SU-DHL-6 (cell line): ENCODE measurements around the gene ZDHHC7.

Experiments used
- CTCF ChIP-seq: fragments of 200-600 bp; sonication (generic); IDR thresholded peaks from one replicate; pipeline ENCODE4 v1.5.1; 2017; ENCODE audit warnings: antibody characterized with exemption, mild to moderate bottlenecking, low read length, moderate library complexity; ENCODE audit not compliant: insufficient read depth, poor library complexity, severe bottlenecking
- EZH2phosphoT487 ChIP-seq: fragments of 200-600 bp; sonication (generic), shearing (Covaris generic); conservative IDR thresholded peaks from 2 replicates; pipeline ENCODE4 v1.6.1; 2018; ENCODE audit warnings: mild to moderate bottlenecking, antibody characterized with exemption, low read length, moderate library complexity, mixed read lengths

DNA sequence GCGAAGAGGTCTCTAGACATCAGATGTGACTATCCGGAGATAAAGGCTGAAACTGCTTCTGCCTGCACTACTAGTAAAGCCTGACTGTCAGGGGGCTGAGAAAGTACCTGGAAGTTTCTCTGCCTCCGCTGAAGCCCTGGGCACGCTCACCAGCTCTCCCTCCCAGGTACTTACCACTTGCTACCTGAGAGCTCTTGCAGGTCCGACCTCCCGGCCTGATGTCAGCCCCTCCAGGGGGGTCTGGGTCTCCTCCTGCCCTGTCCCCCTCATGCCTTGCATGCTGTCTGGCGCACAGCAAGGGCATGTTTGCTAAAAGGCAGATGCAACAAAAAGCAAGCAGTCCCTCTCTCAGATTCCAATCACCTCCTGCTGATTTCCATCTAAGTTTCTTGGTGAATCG, 17.4 kb downstream of the ZDHHC7 start:
- no peak for TF ChIP-seq EZH2phosphoT487
- TF ChIP-seq CTCF = no peak
